Endothelial cell of umbilical vein (primary cell): ENCODE data around the gene AP3S2. TPM values are rescaled to one million over a fixed set of nuclear protein-coding genes. Genes with fewer than 3 reads are reported as not detected.

Source experiments
- BruUV-seq: library from RNA; stranded (reverse); fragments of 400-500 nt; replicated peaks from 2 replicates; lab custom pipeline; 2021; lab: Mats Ljungman, UMichigan
- CTCF ChIA-PET: fragments of 300-600, 350-600 bp; sonication (Branson Sonifier 250); formaldehyde crosslinking; loops from one replicate; lab custom pipeline; 2021; ENCODE audit warnings: antibody characterized with exemption, inconsistent platforms; lab: Charles Lee
- POLR2A ChIA-PET: fragments of 300-600, 350-600 bp; sonication (Branson Sonifier 250); formaldehyde crosslinking; loops from one replicate; lab custom pipeline; 2021; ENCODE audit warnings: antibody characterized with exemption, inconsistent platforms; lab: Charles Lee
- DNase-seq: peaks from one replicate; pipeline ENCODE4 v3.0.0-alpha.2; 2011; ENCODE audit warnings: low read depth, low spot score
- FAIRE-seq: peaks from 2 replicates; lab custom pipeline; 2011; peaks lifted over from hg19 to GRCh38; lab: Jason Lieb, UNC
- H2AFZ ChIP-seq: 2 replicates; pipeline ENCODE4 v1.6.0; 2012; ENCODE audit warnings: low read depth, low read length, control low read depth, inconsistent platforms
- H3K27ac ChIP-seq: 2 replicates; pipeline ENCODE4 v1.5.1; 2011; ENCODE audit warnings: low read depth, mild to moderate bottlenecking, control low read depth, low read length, moderate library complexity; ENCODE audit not compliant: insufficient read depth
- H3K27me3 ChIP-seq, 2 experiments: 2 replicates each; pipeline versions ENCODE4 v1.6.0 to v1.6.1; 2011; ENCODE audit warnings: low read length in 2 of 2, mixed read lengths in 1 of 2; ENCODE audit not compliant: control insufficient read depth in 2 of 2, insufficient read depth in 2 of 2
- H3K36me3 ChIP-seq, 2 experiments: 2 replicates in 1 of 2; 3 replicates in 1 of 2; pipeline ENCODE4 v1.5.1; 2011; ENCODE audit warnings: low read length in 2 of 2, mild to moderate bottlenecking in 1 of 2, moderate library complexity in 1 of 2; ENCODE audit not compliant: control insufficient read depth in 2 of 2, insufficient read depth in 2 of 2; ENCODE audit errors: extremely low read depth in 1 of 2
- H3K4me1 ChIP-seq: 3 replicates; pipeline ENCODE4 v1.5.1; 2011; ENCODE audit warnings: mild to moderate bottlenecking, low read length; ENCODE audit not compliant: control insufficient read depth, insufficient read depth; ENCODE audit errors: extremely low read depth
- H3K4me2 ChIP-seq: 2 replicates; pipeline ENCODE4 v1.6.1; 2011; ENCODE audit warnings: low read length, control low read depth, mixed read lengths; ENCODE audit not compliant: insufficient read depth
- H3K4me3 ChIP-seq, 3 experiments: fragments of 200-600 bp in 1 of 3; sonication (generic), shearing (Covaris generic) in 1 of 3; replicated peaks in 1 of 3; 2 replicates each; pipeline ENCODE4 v1.5.1; 2011 to 2016; ENCODE audit warnings: control low read depth in 3 of 3, low read length in 3 of 3, mild to moderate bottlenecking in 2 of 3, inconsistent platforms in 1 of 3, low read depth in 1 of 3, moderate library complexity in 1 of 3; ENCODE audit not compliant: insufficient read depth in 1 of 3
- H3K79me2 ChIP-seq: 2 replicates; pipeline ENCODE4 v1.6.0; 2012; ENCODE audit warnings: low read length, inconsistent platforms; ENCODE audit not compliant: control insufficient read depth, insufficient read depth
- H3K9ac ChIP-seq: replicated peaks from 2 replicates; pipeline ENCODE3; 2011; ENCODE audit warnings: low read length, control low read depth; ENCODE audit not compliant: insufficient read depth; ENCODE audit errors: extremely low read depth
- H3K9me1 ChIP-seq: replicated peaks from 3 replicates; pipeline ENCODE4 v1.6.0; 2011; ENCODE audit warnings: mild to moderate bottlenecking, low read length; ENCODE audit not compliant: control insufficient read depth, insufficient read depth; ENCODE audit errors: extremely low read depth
- H3K9me3 ChIP-seq: replicated peaks from 2 replicates; pipeline ENCODE4 v1.5.1; 2012; ENCODE audit warnings: low read length, inconsistent platforms; ENCODE audit not compliant: control insufficient read depth, insufficient read depth
- H4K20me1 ChIP-seq: replicated peaks from 2 replicates; pipeline ENCODE3; 2011; ENCODE audit warnings: mild to moderate bottlenecking, low read length; ENCODE audit not compliant: control insufficient read depth, insufficient read depth; ENCODE audit errors: extremely low read depth
- EZH2 ChIP-seq: IDR thresholded peaks from 2 replicates; pipeline ENCODE4 v1.6.1; 2012; ENCODE audit warnings: borderline replicate concordance, low read depth, mild to moderate bottlenecking, moderate library complexity, low read length, inconsistent platforms; ENCODE audit not compliant: severe bottlenecking
- FOS ChIP-seq: IDR thresholded peaks from 2 replicates; pipeline ENCODE4 v1.6.1; 2011; ENCODE audit warnings: mild to moderate bottlenecking, low read length, moderate library complexity, borderline replicate concordance; ENCODE audit not compliant: insufficient read depth
- GATA2 ChIP-seq: IDR thresholded peaks from 2 replicates; pipeline ENCODE4 v1.7.0; 2011; ENCODE audit warnings: low read depth, mild to moderate bottlenecking, moderate library complexity, mixed read lengths, low read length; ENCODE audit not compliant: insufficient read length, insufficient read depth
- JUN ChIP-seq: IDR thresholded peaks from 2 replicates; pipeline ENCODE4 v1.6.1; 2011; ENCODE audit warnings: borderline replicate concordance, low read depth; ENCODE audit not compliant: insufficient read length, insufficient read depth
- MYC ChIP-seq: IDR thresholded peaks from one replicate; pipeline ENCODE4 v1.6.1; 2011; ENCODE audit warnings: mild to moderate bottlenecking, low read depth, low read length
- POLR2A ChIP-seq: IDR thresholded peaks from 2 replicates; pipeline ENCODE4 v1.6.1; 2012; ENCODE audit warnings: low read depth, mild to moderate bottlenecking, control low read depth, low read length
- POLR2AphosphoS5 ChIP-seq: IDR thresholded peaks from 2 replicates; pipeline ENCODE4 v1.6.1; 2012; ENCODE audit warnings: low read depth, mild to moderate bottlenecking, control low read depth, low read length, moderate library complexity; ENCODE audit not compliant: insufficient read depth
- dilution Hi-C: fragments of 300-500 bp; cut with MboI; formaldehyde crosslinking; loops from one replicate; pipeline ENCODE4 v1.15.0; 2019; ENCODE audit warnings: low sequenced_read_pairs; ENCODE audit not compliant: extremely low pct_ligation_motif_present
- intact Hi-C: fragments of 100-400 bp; cut with micrococcal nuclease; formaldehyde crosslinking; loops from one replicate; pipeline ENCODE4 v1.10.0; 2022
- polyA plus RNA-seq, 4 experiments: library from polyadenylated mRNA; depleted of rRNA in 3 of 4; stranded (reverse) in 3 of 4; unstranded in 1 of 4; fragments of >200 nt; gene quantifications; 2 replicates each; pipeline versions ENCODE4 v1.2.1 to v1.2.3, GENCODE V29; 2011 to 2012; ENCODE audit warnings: missing spikeins in 1 of 4
- total RNA-seq: library from RNA; stranded (reverse); gene quantifications from 2 replicates; pipeline ENCODE4 v1.2.3, GENCODE V29; 2021
- TF ChIP-seq, protein P1 (sequence below): IDR thresholded peaks from 2 replicates; pipeline ENCODE4 v1.6.1; 2011; ENCODE audit not compliant: insufficient read depth, insufficient read length
- TF ChIP-seq, protein P2 (sequence below), 2 donors: IDR thresholded peaks; 1 replicate in 1 of 2; 2 replicates in 1 of 2; pipeline ENCODE4 v1.5.1; 2011; ENCODE audit warnings: low read length in 2 of 2, mild to moderate bottlenecking in 2 of 2, moderate library complexity in 2 of 2, control low read depth in 1 of 2, inconsistent platforms in 1 of 2, low read depth in 1 of 2; ENCODE audit not compliant: insufficient read depth in 1 of 2; ENCODE audit errors: extremely low read depth in 1 of 2

The AP3S2 gene
- total and polyA plus RNA-seq, 2 donors (not counting 3 experiments of a cell fraction or from before 2014, with no cell fraction given), result 14.6 to 31.1 TPM

DNA sequence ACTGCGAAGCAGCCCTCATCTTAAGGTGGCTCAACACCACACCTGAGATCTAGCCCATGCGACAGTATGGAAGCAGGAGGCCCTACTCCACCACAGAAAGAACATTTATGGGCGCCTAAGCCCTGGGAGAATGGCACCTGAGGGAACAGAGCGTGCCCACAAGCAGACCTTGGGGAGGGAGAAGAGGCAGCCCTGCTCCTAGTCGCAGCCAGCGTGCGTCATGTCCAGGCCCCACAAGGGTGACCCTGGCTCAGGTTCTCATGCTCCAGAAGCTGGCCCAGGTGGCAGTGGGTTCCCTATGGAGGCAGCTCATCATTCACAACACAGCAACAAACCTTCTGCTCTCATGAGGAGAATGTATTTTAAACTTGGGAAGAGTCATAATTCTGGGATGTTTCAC is 59.8 kb downstream of the AP3S2 start:
- BruUV-seq, result no TSS peak
- H3K4me3 ChIP-seq, result no peak overlapping the region
- dilution Hi-C loops (no loop called here), intact Hi-C loops (no loop called here)
- no peak for TF ChIP-seq EZH2
- TF ChIP-seq, protein P1, sequence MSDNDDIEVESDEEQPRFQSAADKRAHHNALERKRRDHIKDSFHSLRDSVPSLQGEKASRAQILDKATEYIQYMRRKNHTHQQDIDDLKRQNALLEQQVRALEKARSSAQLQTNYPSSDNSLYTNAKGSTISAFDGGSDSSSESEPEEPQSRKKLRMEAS, result no peak
- TF ChIP-seq, protein P2, sequence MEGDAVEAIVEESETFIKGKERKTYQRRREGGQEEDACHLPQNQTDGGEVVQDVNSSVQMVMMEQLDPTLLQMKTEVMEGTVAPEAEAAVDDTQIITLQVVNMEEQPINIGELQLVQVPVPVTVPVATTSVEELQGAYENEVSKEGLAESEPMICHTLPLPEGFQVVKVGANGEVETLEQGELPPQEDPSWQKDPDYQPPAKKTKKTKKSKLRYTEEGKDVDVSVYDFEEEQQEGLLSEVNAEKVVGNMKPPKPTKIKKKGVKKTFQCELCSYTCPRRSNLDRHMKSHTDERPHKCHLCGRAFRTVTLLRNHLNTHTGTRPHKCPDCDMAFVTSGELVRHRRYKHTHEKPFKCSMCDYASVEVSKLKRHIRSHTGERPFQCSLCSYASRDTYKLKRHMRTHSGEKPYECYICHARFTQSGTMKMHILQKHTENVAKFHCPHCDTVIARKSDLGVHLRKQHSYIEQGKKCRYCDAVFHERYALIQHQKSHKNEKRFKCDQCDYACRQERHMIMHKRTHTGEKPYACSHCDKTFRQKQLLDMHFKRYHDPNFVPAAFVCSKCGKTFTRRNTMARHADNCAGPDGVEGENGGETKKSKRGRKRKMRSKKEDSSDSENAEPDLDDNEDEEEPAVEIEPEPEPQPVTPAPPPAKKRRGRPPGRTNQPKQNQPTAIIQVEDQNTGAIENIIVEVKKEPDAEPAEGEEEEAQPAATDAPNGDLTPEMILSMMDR (IDR thresholded peaks at IDR 0.05; ENCODE audit: extremely low read depth in 1 of 2, insufficient read depth in 1 of 2, low read depth in 1 of 2, low read length in 2 of 2), result no peak
- TF ChIP-seq MYC, result no peak
- no peak for TF ChIP-seq FOS
- no peak for TF ChIP-seq GATA2
- no peak for TF ChIP-seq JUN
- no peak for TF ChIP-seq POLR2A
- no peak for TF ChIP-seq POLR2AphosphoS5
- no peak overlapping the region for H3K27ac ChIP-seq
- no peaks in the 10 kb centered on the region for H3K27me3 ChIP-seq
- ChIA-PET CTCF (interaction anchor here (1.8 kb wide), 1 partner anchor 41 kb away, joined by 4 read pairs; no protein-coding TSS in a partner anchor), POLR2A (no interaction called here)
- H3K9me1 ChIP-seq, result no peaks in the 10 kb centered on the region
- no peak overlapping the region for H2AFZ ChIP-seq
- H3K4me1 ChIP-seq, result peaks cover 18% of the 10 kb centered on the region
- H3K9ac ChIP-seq, result no peak overlapping the region
- no peak for FAIRE-seq
- DNase-seq, result no peak
- H3K79me2 ChIP-seq, result no peaks in the 10 kb centered on the region
- H3K4me2 ChIP-seq, result no peak overlapping the region
- H4K20me1 ChIP-seq, result no peaks in the 10 kb centered on the region
- H3K9me3 ChIP-seq, result no peaks in the 10 kb centered on the region
- H3K36me3 ChIP-seq, result peaks cover 0 to 16% of the 10 kb centered on the region in 2 experiments
